ENCODE data around the gene OR13J1.

- no peak for TF ChIP-seq YY1 (IDR thresholded peaks at IDR 0.05)
- TF ChIP-seq, protein P1, sequence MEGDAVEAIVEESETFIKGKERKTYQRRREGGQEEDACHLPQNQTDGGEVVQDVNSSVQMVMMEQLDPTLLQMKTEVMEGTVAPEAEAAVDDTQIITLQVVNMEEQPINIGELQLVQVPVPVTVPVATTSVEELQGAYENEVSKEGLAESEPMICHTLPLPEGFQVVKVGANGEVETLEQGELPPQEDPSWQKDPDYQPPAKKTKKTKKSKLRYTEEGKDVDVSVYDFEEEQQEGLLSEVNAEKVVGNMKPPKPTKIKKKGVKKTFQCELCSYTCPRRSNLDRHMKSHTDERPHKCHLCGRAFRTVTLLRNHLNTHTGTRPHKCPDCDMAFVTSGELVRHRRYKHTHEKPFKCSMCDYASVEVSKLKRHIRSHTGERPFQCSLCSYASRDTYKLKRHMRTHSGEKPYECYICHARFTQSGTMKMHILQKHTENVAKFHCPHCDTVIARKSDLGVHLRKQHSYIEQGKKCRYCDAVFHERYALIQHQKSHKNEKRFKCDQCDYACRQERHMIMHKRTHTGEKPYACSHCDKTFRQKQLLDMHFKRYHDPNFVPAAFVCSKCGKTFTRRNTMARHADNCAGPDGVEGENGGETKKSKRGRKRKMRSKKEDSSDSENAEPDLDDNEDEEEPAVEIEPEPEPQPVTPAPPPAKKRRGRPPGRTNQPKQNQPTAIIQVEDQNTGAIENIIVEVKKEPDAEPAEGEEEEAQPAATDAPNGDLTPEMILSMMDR (IDR thresholded peaks at IDR 0.05; ENCODE audit: low read depth, low read length, missing input control): no peak
- TF ChIP-seq, protein P2, sequence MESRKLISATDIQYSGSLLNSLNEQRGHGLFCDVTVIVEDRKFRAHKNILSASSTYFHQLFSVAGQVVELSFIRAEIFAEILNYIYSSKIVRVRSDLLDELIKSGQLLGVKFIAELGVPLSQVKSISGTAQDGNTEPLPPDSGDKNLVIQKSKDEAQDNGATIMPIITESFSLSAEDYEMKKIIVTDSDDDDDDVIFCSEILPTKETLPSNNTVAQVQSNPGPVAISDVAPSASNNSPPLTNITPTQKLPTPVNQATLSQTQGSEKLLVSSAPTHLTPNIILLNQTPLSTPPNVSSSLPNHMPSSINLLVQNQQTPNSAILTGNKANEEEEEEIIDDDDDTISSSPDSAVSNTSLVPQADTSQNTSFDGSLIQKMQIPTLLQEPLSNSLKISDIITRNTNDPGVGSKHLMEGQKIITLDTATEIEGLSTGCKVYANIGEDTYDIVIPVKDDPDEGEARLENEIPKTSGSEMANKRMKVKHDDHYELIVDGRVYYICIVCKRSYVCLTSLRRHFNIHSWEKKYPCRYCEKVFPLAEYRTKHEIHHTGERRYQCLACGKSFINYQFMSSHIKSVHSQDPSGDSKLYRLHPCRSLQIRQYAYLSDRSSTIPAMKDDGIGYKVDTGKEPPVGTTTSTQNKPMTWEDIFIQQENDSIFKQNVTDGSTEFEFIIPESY (IDR thresholded peaks at IDR 0.05): no peak
- no peak for TF ChIP-seq RAD21 (IDR thresholded peaks at IDR 0.05)
- TF ChIP-seq JUND (IDR thresholded peaks at IDR 0.05): no peak
Observed at GRCh38 chr9:35882996-35883395, 12.8 kb upstream of the OR13J1 start.
